Panc1 (cell line): Measurements from ENCODE around the gene CNMD.

ENCODE experiments used
- CTCF ChIP-seq: fragments of 450-650 bp; IDR thresholded peaks from 2 replicates; pipeline ENCODE4 v1.5.1; 2017; ENCODE audit warnings: mild to moderate bottlenecking
- POLR2AphosphoS5 ChIP-seq: IDR thresholded peaks from 2 replicates; pipeline ENCODE4 v1.6.1; 2012; ENCODE audit warnings: mild to moderate bottlenecking, low read depth, low read length, moderate library complexity
- REST ChIP-seq, 2 experiments: IDR thresholded peaks; 2 replicates each; pipeline ENCODE4 v1.6.1; 2011 to 2012; ENCODE audit warnings: low read depth in 2 of 2, control low read depth in 1 of 2, low read length in 1 of 2, mild to moderate bottlenecking in 1 of 2, moderate library complexity in 1 of 2; ENCODE audit not compliant: insufficient read depth in 1 of 2
- SIN3A ChIP-seq: IDR thresholded peaks from 2 replicates; pipeline ENCODE4 v1.6.1; 2012; ENCODE audit warnings: low read depth, mild to moderate bottlenecking, low read length, moderate library complexity, borderline replicate concordance; ENCODE audit not compliant: insufficient read depth

GRCh38 chr13:52711286-52711685 is 28.3 kb downstream of the CNMD start:
- no peak for TF ChIP-seq CTCF
- TF ChIP-seq REST (IDR thresholded peaks at IDR 0.05; ENCODE audit: insufficient read depth in 1 of 2, low read depth in 2 of 2, low read length in 1 of 2) = no peak
- no peak for TF ChIP-seq POLR2AphosphoS5
- TF ChIP-seq SIN3A = no peak
